ENCODE measurements around the gene PLXND1.

Gene PLXND1

DNA sequence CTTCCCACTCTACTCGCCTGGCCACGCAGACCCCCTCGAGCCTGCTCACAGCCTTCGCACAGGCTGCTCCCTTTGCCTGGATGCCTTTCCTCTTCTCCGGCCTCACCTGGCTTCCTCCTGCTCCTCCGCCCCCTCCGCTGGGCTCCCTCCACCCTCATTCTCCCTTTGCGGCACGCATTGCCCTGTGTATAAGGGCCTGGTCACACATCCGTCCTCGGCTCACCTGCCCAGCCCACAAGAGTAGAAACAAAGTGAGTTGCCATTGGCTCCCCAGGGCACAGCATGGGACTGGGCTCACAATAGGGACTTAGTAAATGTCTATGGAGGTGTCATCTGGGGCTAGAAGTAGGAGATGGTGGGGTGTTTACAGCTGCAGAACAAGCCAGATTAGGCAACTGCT is 4.2 kb downstream of the PLXND1 start:
- DNase-seq (ENCODE audit: low spot score), result no peak

DNA sequence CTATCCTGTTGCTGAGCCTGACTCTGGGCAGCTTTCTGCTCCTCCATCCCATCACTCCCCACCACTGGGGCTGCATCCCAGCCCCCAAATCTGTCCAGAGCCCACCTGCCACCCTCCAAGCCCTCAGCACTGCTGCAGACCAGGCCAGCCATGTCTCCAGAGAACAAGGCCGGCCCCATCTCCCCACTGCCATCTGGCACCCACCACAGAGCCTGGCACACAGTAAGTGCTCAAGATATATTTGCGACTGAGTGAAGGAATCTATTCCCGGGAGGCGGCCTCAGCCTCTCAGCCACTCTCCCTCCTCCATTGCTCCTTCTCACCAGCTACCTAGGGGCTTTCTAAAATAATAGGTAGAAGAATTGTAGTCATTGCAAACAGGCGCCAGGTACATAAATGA is 4.8 kb downstream of the PLXND1 start:
- no peak for DNase-seq (ENCODE audit: low spot score)

DNA sequence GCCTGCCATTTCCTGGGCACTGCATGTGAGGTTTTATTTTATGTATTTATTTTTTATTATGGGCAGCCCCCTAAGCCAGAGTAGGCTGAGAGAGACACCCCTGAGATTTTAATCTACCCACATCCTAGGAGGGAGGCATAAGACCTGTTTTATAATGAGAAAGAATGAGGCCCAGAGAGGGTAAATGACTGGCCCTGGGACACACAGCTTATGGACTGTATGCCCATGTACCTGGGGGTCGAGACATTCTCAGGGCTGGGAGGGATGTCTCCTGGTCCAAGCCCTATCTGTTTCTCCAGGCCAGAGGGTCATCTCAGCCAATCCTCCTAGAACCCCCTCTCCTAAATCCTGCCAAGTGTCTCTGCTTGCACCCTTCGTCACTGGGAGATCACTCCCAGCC is 6.1 kb downstream of the PLXND1 start:
- no peak for DNase-seq (ENCODE audit: low spot score)

DNA sequence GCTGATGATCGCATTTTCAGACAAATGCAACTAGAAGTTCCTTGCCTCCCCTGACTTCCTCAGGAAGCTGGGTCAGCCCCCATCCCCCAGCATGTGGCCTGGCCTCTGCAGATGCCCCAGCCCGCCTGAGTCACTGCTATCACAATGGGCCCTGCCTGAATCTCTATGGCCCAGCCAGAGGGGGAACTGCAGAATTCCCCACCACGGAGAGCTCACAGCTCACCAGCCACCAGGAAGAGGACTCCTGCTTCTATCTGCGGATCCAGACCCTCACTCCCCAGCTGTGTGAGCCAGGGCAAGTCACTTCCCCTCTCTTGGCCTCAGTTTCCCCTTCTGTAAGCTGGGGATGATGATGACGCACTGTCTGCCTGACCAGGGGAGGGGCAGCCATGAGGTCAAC is 6.9 kb downstream of the PLXND1 start:
- no peak for DNase-seq (ENCODE audit: low spot score)

DNA sequence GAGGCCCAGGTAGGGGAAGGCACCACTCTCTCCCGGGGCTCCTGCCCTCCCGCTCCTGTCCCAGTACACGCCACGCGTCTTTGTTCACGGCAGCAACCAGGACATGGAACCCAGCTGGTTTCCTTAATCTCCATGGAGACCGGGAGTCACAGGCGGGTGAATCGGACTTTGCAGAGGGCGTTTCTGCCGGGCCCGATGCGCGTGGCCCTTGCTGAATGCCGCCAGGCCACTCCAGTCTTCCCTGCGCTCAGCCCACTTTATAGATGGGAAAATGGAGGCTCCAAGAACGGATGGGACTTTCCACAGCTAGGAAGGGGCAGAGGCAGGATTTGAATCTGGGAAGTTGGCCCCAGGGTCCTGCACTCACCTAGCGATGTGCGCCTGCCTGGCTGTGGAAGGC is 7.4 kb downstream of the PLXND1 start:
- no peak for DNase-seq (ENCODE audit: low spot score)

DNA sequence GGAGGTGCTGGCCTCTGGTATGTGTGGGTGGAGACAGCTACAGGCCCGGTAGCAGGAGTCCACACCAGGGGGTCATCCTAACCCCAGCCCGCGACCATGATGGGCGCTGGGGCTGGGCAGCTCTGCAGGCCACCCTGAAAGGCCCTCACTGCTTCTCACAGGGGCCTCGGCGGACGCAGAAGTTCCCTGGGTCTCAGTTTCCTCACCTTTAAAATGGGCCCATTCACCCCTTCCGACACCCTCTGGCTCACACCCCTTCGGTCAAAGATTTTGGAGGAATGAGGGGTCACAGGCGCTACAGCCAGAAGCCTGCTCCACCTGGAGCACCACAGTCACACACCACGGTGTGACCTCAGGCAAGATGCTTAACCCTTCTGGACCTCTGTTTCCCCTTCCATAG is 8.0 kb downstream of the PLXND1 start:
- no peak for DNase-seq (ENCODE audit: low spot score)

DNA sequence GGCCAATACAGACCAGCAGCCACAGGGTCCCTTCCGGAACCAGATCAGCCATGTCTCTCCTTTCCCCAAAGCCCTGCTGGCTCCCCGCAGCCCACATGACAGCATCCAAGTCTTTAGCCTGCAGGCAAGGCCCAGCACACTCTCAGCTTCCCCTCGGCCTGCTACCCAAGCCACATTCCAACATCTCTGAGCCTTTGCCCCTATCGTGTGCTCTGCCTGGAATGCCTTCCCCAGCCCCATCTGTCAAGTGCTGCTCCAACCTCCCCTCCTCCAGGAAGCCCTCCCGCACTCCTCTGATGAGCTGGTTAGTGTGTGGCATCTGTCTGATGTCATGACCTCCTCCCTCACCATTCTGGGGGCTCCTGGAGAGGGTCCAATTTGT is 8.5 kb downstream of the PLXND1 start:
- DNase-seq (ENCODE audit: low spot score), result no peak

DNA sequence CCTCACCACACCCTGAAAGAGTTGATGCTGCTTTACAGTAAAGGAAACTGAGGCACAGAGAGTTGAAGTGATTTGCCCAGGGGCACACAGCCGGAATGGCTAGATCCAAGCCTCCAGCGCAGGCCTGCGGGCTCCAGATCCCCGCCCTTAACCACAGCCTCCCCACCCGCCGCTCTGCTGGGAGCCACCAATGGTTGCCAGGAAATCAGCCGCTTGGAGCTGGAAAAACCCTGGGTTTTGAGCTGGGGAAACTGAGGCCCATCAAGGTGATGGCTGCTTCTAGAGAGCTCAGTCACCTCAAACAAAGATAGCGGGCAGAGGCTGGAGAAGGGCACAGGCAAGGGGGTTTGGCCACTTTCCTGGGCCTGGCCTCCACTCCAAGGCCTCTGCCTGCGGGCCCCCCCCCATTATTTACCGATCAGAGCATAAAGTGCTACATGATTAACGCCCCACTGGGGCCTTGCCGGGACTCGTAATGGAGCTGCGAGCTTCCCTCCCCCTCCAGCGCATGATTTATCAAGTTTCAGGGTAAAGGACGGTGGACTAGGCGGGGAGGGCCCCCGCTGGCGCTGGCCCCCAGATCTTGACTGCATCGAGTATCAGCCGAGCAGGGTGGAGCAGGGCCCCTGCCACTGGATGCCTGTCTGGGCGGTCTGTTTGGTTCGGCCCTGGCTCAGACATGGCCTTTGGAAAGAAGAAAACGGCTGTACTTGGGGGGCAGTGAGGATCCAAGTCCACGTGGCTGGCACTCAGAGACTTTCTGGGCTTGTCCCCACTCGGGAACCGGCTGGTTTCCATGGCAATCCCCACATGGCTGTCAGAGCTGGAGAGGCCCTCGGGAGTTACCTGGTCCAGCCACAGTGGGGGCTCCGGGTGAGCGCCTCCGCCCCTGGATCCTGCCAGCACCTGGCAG is 9.1 kb downstream of the PLXND1 start:
- no peak for DNase-seq (ENCODE audit: low spot score)

DNA sequence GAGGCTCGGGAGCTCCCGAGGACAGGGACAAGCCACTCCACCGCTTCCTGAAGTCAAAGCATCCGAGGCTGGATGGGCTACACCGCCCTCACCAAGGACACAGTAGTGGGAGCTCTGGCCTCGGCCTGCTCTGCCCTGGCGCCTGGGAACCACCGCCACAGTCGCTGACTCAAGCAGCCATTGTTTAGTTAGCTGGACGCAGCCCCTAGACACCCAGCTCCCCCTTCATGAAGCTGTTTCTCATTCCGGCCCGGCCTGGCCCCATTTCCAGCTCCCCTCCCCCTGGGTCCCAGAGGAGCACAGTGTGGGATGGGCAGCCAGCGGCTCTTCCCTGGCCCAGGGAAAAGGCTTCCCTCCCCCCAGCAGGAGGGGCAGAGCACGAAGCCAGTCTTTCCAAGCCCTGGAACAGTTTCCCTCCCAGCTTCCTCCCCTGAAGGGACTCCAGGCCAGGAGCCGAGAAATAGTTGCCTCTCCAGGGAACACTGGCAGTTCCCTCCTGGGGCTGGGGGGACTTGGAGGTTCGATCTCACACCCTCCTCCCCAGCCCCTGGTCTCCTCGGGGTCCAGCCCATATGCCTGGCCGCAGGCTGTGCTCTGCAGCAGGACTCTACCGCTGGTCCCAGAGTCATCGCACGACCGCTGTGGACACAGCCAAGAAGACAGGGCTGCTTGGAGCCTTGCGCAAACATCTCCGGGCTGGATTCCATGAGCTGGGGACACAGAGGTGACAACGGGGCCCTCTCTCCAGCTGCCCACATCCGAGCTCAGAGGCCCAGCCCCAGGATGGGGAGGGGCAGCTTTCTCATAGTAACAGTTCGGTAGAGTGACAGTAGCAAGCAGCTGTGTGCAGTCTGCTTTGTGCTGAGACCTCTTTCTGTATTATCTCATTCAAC is 10.0 kb downstream of the PLXND1 start:
- DNase-seq (ENCODE audit: low spot score), result no peak

DNA sequence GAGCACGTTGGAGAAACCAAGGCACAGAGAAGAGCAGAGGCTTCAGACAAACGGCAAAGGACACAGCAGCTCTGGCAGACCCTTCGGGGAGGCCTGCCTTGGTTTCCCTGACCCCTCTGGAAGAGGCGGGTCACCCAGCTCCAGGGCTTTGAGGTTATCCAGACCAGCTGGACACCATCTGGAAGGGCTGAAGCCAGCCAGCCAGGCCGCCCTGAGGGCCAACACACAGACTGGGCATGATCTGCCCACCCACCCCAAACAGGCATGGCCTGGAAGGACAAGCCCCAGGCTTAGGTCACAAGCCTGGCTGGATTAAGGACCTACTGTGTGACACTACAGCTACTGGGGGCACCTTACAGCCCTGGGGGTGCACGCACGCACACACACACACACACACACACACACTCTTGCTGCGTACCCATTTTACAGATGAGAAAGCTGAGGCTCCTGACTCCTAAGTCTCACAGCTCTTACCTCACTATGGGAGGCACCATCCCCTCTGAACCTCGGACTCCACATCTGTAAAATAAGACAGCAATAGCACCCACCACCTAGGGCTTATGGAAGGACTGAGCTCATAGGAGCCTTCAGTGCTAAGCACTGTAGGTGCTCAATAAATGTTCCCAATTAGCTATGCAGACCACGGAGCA is 10.8 kb downstream of the PLXND1 start:
- DNase-seq (ENCODE audit: low spot score), result no peak

DNA sequence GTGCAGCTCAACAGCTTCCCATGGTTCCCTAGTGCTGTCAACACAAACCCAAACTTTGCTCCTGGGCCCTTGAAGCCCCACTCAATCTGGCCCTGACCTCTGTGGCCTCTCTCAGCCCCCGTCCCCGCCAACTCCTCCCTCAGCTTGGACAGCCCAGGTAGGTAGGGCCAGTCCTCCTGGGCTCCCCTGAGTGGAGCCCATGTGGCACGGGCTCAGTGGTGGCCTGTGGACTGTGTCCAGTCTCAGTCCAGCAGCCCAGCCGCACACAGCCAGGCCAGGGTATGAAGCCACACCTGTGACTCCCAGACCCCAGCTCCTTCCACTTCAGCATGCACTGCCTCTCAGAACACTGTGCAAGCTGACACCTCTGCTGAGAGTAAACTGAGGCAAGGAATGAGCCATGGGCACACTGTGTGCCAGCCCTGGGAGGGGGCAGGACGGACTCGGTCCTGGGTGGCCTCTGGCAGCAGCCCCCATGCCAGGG is 11.5 kb downstream of the PLXND1 start:
- no peak for DNase-seq (ENCODE audit: low spot score)

DNA sequence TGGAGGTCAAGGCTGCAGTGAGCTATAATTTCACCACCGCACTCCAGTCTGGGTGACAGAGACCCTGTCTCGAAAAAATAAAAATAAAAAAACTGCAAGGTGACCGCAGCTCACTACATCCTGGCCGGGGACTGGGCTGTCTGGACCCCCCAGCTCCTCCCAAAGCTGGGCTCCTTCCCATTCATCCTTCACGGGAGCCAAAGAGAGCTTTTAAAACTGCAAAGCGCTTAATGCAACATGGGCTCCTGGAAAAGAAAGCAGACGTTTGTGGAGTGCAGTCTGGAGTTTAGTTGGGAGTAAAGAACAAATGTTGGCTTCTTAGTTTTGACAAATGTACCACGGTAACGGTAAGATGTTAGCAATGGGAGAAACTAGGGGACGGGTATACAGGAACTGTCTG is 12.1 kb downstream of the PLXND1 start:
- no peak for DNase-seq (ENCODE audit: low spot score)

DNA sequence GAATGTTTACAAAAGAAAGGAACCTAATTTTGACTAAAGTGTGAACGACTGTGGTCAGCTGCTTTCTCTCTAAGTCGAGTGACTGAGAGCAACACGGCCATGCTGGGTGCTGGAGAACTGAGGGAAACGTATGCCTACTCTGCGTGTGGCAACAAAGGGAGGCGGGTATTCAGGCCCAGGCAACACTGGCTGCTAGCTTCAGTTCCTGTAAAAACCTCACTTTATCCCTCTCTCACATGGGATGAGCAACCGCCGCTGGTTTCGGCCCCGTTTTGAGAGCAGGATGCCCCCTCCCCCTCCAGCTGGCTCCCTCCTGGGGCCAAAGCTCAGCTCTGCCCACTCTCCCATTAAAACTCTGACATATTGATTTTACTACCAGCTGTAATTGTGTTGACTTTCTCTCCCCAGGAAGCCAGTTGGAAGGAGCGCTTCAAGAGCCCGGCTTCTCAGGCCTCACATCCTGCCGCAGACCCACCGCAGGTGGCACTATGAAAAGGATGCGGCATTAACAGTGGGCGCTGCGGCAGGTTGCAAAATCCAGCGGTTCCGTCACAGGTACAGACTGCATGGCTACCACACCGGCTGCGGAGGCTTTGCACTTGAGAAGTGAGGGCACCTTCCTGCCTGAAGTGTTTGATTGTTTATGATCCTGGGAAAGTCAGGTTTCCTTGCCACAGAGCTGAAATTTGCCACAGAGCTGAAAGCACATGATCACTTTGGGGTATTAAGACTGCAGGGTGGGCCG is 12.7 kb downstream of the PLXND1 start:
- DNase-seq (ENCODE audit: low spot score), result peak; percentile 48

DNA sequence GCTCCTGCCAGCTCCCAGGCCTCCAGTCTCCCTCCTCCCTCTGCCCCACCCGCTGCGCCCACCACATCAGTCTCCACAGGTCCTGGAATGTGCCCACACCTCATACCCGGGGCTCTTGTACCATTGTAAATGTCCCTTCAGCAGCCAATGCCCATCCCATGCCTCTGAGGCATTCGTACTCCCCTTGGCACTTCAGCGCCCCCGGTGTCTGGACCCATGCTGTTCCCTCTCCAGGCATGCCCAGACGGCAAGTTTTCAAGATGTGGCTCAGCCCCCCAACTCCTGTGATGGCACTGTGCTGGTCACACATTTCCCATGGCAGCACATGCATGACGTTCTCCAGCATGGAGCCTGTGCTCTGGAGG is 13.3 kb downstream of the PLXND1 start:
- DNase-seq (ENCODE audit: low spot score), result no peak

DNA sequence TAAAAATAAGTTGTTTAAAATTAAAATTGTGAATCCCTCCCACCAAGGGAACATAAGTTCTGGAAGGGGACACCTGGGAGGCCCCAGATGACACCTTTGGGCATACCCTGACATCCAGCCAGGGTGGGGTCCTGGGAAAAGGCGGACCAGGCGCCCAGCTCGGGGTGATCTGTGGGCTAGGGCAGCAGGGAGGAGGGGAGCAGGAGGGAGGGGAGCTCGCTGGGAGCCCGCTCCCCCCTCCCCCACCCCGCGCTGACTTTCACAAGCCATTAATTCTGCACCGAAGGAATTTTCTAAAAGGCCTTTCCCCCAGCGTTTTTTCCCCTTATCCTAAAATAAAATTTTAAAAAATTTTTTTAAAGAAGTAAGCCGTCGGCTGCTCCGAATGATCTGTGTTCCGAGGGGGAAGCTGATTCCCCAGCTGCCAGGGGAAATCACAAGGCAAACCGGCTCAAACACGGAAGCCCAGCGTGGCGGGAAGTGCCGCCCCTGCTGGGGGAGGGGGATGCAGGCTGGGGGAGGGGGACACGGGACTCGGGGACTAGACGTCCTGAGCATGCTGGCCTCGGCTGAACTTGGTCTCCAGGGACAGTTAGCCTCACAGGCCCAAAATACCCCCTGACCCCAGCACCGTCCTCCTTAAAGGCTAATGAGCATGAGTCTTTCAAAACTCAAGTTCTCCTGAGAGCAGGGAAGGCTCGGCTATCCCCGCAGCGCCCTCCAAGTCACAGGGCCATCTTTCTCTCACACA is 13.9 kb downstream of the PLXND1 start:
- no peak for DNase-seq (ENCODE audit: low spot score)

DNA sequence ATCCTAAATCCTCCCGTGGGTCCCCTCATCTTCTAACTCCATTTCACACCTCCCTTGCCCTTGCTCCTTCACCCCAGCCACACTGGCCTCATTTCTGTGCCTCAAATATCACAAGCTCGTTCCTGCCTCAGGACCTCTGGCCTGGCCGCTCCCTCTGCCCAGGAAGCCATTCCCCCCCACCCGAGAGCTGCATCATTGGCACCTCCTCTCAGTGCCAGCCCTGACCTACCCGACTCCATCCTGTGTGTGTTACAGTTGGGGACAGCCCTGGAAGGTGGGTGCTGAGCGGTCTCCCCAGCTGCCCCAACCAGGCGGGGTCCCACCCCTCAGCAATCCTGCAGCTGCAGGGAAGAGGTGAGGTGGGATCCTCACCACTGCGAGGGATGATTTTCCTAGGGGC is 14.5 kb downstream of the PLXND1 start:
- DNase-seq (ENCODE audit: low spot score), result no peak

DNA sequence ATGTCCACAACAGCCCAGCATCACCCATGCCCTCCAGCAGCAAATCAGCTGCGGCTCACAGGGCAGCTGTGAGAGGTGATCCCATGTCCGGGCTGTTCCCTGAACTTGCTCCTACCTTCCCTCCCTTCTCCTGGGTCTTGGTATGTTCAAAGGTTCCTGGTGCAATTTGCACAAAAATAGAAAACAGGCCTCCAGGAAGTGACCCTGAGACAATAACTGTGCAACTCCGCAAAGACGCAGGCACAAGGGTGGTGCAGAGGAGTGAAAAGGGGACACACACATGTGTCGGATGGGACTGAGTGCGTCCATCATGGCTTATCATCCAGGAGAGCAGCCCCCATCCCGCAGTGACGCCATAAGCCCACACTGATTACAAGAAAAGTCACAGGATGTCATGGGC is 16.3 kb downstream of the PLXND1 start:
- no peak for DNase-seq (ENCODE audit: low spot score)

DNA sequence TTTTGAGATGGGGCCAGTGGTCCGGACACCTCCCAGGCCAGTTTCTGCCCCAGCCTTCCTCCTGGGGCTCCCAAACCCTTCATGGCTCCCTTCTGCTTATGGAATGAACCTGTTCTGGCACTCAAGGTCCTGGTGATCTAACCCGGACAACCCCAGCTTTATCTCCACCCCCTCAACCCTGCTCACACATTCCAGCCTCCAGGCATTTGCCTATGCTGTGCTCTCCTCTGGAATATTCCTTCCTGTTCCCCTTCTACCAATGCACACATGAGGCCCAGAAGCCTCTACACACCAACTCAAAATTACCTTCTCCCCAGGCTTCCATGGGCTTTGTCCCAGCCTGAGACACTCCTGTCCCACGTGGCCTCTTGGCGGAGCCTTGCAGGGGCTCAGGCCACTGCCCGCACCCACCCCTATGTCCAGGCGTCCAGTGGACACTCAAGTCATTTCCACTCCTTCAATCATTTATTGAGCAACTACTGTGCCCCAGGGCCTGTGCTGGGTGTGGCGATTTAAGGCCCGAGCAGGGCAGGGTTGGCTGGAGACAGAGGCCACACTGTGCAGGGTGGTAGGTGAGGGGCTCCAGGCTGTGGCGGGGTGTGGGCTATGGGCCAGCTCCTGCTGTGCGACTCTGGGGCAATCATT is 18.8 kb downstream of the PLXND1 start:
- no peak for DNase-seq (ENCODE audit: low spot score)

DNA sequence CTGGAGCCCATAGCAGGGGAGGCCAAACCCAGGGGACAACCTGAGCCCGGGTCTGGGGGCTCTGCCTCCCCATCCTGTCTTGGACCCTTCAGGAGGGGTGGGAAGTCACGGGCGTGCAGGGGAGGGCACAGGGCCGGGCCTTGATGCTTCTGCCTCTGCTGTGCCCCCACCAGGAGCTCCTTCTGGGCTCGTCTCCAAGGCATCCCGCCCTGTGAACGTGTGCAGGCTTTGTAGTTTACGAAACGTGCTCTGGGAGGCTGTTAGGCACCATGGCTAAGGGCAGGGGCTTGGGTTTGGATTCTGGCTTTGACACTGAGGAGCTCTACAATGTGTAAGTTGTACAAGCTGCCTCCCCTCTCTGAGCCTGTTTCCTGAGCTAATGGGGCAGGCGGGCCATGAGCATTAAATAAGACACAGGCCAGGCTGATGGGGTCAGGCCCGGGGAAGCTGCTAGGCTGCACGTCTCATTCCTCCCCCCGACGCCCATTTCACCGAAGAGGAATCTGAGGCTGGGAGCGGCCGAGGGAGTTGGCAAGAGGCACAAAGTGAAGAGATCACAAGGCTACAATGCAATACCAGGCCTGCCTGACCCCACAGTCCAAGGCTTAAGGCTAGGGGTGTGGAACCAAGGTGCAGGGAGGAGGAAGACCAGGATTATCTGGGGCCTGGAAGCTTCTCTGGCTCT is 19.6 kb downstream of the PLXND1 start:
- DNase-seq (ENCODE audit: low spot score), result no peak
